Mucosa of stomach (tissue), 1 donor: ENCODE measurements around the gene VAC14.
A peak's percentile ranks its signal among the peaks of the same experiment; 100 is the strongest.

Experiments
- H3K27me3 ChIP-seq: one replicate; pipeline ENCODE4 v1.7.0; 2013; ENCODE audit warnings: mild to moderate bottlenecking, low read length; ENCODE audit not compliant: control insufficient read depth, insufficient read depth
- H3K36me3 ChIP-seq: one replicate; pipeline ENCODE4 v1.7.0; 2013; ENCODE audit warnings: low read length; ENCODE audit not compliant: control insufficient read depth, insufficient read depth
- H3K4me1 ChIP-seq: one replicate; pipeline ENCODE4 v1.7.0; 2013; ENCODE audit warnings: mild to moderate bottlenecking, low read length; ENCODE audit not compliant: control insufficient read depth, insufficient read depth
- H3K4me3 ChIP-seq: one replicate; pipeline ENCODE4 v1.7.0; 2013; ENCODE audit warnings: low read length
- H3K9ac ChIP-seq: one replicate; pipeline ENCODE4 v1.7.0; 2013; ENCODE audit warnings: mild to moderate bottlenecking, low read length, moderate library complexity
- H3K9me3 ChIP-seq: one replicate; pipeline ENCODE4 v1.7.0; 2013; ENCODE audit warnings: mild to moderate bottlenecking, low read length, moderate library complexity; ENCODE audit not compliant: control insufficient read depth
- donor health status: Pancreatic carcinoma.

Gene VAC14

DNA sequence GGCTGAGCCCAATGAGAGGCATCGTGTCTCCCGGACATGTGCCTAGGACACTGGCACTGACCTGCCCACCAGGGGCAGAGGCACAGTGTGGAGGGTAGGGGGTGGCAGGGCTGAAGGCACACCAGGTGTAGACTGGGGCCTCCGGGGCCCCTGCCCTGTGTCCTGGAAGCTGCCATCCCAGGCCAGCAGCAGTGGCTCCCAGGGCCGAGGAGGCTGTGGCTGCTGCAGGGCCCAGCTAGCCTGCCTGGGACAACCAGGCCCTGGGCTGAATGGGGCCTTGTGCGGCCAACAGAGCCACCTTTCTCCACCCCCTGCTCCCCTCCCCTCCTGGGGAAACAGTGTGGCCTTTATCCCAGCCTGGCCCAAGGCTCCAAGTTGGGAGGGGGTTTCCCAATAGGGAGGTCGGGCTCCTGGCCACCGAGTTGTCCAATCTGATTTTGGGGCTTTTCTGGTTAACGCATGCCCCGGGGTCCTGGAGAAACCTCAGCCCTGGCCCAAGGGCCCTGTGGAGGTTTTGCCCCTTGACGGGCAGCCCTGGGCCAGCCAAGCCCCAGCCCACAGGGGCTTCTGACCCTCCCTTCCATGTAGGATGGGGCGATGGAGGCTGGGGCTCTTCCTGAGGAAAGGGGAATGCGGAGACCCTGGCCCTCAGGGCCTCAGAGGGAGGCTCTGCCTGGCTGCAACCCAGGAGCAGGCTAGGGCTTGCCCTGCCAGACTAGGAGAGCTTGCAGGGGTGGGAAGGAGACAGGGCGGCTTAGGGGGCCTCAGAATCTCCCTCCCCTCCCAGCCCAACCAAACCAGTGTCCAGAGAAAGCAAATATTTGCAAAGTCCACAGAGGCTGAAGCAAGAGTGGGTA is 119.3 kb downstream of the VAC14 start:
- Histone ChIP-seq H3K4me1 (peaks cover 35% of the 10 kb centered on the region), H3K9me3 (no peaks in the 10 kb centered on the region), H3K4me3 (no peak overlapping the region), H3K27me3 (peaks cover 4% of the 10 kb centered on the region), H3K9ac (peak overlapping the region; percentile 31), H3K36me3 (no peaks in the 10 kb centered on the region)

DNA sequence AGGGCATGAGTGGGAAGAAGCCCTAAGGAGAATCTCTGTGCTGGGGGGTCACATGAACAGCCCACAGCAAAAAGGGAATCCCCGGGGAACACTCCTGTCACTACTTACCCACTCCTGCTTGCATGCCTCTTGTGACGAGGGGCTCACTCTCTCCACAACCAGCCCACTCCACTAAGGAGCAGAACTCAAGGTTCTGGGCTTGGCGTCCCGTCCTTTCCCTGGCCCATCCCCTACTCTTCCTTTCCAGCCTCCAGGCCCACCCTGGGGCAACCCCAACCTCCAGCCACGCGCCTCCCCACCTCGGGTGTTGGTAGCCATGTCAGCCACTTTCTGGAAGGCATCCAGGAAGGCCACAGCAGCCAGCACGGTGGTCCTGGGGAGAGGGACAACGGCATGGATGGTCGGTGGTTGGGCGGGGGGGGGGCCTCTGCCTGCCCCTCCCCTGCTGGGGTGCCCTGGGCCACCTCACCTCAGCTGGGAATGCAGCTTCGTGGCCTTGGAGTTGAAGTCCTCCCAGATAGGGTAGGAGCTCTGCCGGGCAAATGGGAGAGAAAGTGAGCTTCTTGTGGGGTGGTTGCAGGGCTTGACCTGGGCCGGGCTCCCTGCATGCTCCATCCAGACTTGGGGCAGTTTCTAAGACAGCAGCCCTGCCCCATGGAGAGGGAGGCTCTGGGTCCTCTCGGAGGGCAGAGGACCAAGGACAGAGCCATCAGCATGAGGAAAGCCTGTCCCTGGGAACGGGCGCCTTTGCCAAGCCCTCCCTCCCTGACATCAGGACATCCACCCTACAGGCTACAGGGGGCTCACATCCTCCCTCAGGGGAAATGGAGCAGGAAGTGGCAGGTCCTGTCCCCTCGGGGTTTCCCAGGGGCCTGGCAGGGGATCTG is 120.2 kb downstream of the VAC14 start:
- peaks cover 30% of the 10 kb centered on the region for H3K4me1 ChIP-seq
- no peaks in the 10 kb centered on the region for H3K9me3 ChIP-seq
- no peaks in the 10 kb centered on the region for H3K36me3 ChIP-seq
- H3K9ac ChIP-seq: no peak overlapping the region
- peaks cover 4% of the 10 kb centered on the region for H3K27me3 ChIP-seq
- no peak overlapping the region for H3K4me3 ChIP-seq

DNA sequence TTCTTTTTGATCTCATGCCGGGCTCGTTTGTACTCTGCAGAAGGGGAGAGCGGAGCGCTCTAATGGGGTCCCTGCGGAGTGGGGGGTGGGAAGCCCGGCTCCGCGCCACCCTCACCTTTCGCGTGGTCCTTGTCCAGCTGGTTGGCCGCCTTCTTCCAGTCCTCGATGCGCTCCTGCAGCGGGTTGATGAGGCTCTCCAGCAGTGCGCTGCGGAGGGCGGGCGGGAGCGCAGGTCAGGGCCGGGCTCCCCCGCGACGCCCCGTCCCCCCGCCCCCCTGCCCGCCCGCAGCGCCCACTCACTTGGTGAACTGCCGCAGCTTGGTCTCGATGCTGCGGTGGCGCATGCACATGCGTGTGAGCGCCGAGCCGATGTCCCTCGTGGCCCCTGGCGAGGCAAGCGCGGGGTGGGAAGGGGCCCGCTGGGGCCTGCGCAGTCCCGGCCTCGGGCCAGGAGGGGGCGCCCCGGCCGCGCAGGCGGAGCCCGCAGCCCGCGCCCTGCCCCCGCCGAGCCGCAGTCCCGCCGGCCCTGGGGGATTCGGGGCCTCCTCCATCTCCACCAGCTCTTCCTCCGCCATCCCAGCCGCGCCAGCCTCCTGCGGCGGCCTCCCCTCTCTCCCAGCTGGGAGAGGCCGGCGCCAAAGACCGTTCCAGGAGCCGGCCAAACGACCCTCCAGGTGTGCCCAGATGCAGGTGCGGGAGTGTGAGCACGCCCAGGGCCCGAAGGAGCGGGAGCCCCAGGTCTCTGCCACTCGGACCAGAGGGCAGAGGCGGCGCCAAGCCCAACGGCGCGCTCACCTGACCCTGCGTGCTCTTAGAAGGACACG is 121.1 kb downstream of the VAC14 start:
- no peak overlapping the region for H3K4me3 ChIP-seq
- H3K4me1 ChIP-seq: peaks cover 29% of the 10 kb centered on the region
- no peaks in the 10 kb centered on the region for H3K36me3 ChIP-seq
- no peak overlapping the region for H3K9ac ChIP-seq
- peaks cover 3% of the 10 kb centered on the region for H3K27me3 ChIP-seq
- no peaks in the 10 kb centered on the region for H3K9me3 ChIP-seq

DNA sequence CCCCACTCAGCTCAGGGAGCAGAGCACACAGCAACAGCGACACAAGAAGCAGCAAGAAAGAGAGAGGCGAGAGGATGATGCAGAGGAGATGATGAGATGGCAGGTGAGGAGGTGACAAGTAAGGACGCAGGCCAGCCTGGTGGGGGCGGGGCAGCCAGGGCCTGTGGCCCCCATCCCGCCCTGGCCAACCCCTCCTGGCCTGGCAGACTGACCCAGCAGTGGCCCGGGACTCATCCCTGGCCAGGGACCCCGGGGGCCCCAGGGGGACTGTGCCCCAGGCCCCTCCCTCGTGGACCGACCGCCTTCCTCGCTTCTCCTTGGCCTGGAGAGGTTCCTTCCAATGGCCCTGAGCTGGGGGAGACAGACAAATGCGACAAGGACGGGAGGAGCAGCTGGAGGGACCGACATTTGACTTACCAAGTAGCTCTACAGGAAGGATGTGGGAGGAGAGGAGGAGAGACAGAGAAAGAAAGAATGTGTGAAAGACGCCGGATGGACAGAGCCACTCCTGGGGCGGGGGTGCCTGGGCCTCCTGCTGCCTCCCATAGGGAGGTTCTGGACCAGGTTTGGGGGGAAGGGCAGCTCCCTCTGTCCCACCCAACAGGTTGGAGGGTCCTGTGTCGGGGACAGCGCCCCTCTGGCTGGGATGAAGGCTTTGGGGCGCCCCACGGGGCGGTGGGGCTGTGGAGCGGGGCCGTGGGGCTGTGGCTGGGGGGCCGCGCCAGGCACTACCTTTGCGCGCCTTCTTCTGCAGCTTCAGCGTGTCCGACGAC is 121.9 kb downstream of the VAC14 start:
- Histone ChIP-seq H3K9ac (no peak overlapping the region), H3K27me3 (no peaks in the 10 kb centered on the region), H3K4me1 (peaks cover 25% of the 10 kb centered on the region), H3K36me3 (no peaks in the 10 kb centered on the region), H3K9me3 (no peaks in the 10 kb centered on the region), H3K4me3 (no peak overlapping the region)

DNA sequence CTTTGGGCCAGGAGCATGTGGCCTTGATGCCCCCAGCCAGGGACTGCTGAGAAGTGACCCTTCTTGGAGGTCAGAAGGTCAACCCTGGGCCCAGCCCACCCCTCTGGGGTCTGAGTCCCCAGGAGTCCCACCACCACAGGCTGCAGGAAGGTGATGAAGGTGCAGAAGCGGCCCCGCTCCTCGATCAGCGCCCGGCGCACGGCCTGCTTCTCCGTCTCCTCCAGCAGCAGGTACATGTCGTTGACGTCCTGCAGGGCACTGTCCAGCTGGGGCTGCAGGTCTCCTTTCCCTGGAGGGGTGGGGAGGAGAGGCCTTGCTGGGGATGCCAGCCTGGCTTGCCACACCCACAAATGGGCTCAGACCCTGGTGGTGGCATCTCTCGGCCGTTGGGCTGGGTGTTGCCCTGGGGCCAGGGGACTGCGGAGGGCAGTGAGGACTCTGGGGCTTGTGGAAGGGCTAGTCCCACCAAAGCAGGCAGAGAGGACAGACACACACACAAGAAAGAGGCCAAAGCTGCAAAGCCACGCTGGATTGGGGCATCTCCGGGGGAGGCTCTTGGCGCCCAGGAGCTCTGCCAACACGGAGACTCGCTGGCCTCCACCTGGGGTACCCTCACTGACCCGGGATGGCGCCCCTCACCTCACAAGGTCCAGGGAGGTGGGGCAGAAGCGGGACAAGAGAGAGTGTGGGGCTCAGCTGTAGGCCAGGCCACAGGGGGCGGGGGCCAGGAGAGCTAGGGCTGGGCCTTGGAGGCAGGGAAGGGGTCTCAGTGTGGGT is 122.6 kb downstream of the VAC14 start:
- H3K36me3 ChIP-seq: no peaks in the 10 kb centered on the region

DNA sequence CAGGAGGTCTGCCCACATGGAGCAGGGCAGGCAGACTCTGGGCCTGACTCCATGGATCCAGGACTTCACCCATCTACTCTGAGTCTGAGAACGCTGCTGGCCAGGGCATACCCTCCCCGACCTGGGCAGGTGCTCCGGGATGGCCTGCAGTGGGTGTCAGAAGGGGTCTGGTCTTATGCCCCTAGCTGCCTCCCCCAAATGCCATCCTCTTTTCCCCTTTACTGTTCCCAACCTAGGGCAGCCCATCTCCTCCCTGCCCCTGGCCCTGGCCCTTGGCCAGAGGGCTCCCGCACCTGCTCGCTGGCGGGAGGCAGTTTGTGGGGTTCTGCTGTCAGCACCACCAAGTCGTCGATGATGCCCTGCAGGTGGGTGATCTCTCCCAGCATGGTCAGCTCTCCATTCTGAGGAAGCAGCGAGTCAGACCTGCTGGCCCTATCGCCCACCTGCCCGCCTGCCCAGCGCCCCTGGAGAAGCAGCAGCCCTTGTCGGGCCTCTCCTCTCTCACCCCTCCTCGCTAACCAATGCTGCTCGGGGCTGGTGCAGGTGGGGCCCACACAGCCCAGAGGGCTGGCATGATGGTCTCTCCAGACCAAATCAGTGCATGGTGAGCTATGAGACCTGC is 123.3 kb downstream of the VAC14 start:
- Histone ChIP-seq H3K9ac (no peak overlapping the region), H3K4me1 (peaks cover 17% of the 10 kb centered on the region), H3K27me3 (no peaks in the 10 kb centered on the region), H3K36me3 (no peaks in the 10 kb centered on the region), H3K9me3 (no peaks in the 10 kb centered on the region), H3K4me3 (no peak overlapping the region)

More for the DNA sequence above, 122.6 kb downstream of the VAC14 start:
- Histone ChIP-seq H3K9me3 (no peaks in the 10 kb centered on the region), H3K4me3 (no peak overlapping the region), H3K4me1 (peaks cover 21% of the 10 kb centered on the region), H3K9ac (no peak overlapping the region), H3K27me3 (no peaks in the 10 kb centered on the region)

DNA sequence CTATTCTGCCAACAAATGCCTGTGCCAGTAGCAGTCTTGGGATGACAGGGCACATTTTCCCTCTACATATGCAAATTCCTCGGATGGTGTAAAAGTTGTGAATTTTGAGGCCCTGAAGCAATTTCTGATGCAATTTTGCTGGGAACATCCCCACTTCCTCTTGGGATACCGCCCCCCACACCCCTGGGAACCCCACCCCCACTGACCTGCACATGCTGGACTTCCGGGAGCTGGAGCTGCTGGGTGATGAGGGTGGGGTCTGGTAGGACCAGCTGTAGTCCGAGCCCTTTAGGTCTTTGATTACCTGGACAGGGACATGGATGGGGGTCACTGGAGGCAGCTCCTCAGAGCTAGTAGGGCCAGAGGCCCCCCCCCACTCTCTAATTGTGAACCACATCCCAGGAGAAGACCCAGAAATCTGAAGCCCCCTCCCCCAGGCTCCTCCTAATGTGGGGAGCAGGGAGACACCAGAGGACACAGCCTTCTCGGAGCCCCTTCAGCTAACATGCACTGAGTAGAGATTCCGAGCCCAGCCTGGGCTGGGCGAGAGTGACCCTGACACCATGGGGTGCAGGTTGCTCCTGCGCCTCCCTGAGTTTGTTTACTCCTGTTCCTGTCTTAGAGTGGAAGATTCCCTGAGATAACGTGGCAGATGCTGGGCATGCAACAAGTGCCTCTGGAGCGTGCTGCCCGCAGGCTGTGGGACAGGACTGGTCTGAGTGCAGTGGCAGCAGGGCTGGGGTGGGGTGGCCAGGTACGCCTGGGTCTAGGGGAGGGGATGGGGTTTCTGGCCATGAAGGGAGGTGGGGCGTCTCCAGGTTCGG is 124.1 kb downstream of the VAC14 start:
- peaks cover 9% of the 10 kb centered on the region for H3K4me1 ChIP-seq
- no peak overlapping the region for H3K9ac ChIP-seq

DNA sequence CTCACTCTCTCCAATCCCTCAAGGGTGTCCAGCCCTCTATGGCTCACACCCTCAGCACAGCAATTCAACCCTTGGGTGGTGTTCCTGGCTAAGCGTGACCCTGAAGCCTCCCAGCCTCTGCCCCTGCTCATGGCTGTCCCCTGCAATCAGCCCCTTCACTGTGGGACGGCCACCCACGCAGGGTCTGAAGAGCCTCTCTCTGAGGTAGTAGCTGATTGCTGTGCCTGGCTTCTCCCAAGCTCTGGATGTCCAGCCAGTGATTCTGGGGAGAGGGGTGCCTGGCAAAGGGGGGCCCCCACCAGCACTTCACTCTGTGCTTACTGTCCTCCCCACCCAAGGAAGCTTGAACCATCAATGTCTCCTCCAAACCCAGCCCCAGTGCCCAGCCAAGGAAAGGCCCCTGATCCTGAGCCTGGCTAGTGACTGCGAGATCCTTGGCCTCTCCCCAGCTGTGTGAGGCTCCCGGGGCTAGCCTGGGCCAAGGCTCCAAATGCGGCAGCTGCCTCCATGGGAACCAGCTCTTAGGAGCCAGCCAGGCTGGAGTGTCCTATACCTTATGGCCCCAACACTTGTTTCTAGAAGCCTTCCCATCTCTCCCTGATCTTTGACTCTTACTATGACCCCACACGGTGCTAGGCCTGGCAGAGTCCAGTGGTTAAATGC is 125.0 kb downstream of the VAC14 start:
- no peak overlapping the region for H3K4me3 ChIP-seq
- no peaks in the 10 kb centered on the region for H3K9me3 ChIP-seq
- no peaks in the 10 kb centered on the region for H3K36me3 ChIP-seq
- no peak overlapping the region for H3K9ac ChIP-seq
- H3K27me3 ChIP-seq: no peaks in the 10 kb centered on the region
- H3K4me1 ChIP-seq: peaks cover under 1% of the 10 kb centered on the region

More for the DNA sequence above, 124.1 kb downstream of the VAC14 start:
- Histone ChIP-seq H3K27me3 (no peaks in the 10 kb centered on the region), H3K36me3 (no peaks in the 10 kb centered on the region), H3K9me3 (no peaks in the 10 kb centered on the region), H3K4me3 (no peak overlapping the region)

DNA sequence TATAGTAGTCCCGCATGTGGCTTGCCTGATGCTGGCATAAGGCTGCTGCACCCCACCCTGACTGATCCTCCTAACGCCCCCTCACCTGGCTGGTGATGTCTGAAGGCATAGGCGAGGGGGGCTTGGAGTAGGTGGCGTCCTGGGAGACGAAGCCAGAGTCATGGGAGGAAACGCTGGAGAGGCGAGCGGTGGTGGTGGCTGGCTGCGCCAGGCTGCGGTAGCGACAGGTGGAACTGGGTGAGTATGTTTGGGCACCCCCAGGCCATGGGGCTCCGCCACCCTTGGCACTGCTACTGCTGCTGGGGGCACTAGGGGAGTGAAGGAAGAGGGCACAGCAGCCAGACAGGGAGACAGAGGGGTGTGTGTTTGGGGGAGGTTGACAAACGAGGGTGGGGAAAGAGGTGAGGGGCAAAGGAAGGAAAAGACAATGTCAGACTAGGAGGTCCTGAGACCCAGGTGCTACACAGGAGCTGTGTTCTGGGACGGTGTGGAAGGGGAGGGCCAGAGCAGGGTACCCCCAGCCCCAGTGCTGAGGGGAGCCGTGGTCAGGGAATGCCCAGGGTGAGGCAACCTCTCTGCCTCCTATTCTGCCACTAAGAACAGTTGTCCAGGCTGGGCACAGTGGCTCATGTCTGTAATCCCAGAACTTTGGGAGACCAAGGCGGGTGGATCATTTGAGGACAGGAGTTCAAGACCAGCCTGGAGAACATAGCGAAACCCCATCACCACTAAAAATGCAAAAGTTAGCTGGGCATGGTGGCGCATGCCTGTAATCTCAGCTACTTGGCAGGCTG is 126.5 kb downstream of the VAC14 start:
- Histone ChIP-seq H3K9ac (no peak overlapping the region), H3K36me3 (no peaks in the 10 kb centered on the region), H3K4me1 (no peaks in the 10 kb centered on the region), H3K9me3 (no peaks in the 10 kb centered on the region), H3K27me3 (no peaks in the 10 kb centered on the region), H3K4me3 (no peak overlapping the region)
